ENCODE results near the gene RPGR. TPM values are rescaled to one million over a fixed set of nuclear protein-coding genes. Genes with fewer than 3 reads are reported as not detected.

RPGR gene
- total RNA-seq, 1 experiment from 2014 or later, result not detected

GRCh38 chrX:38342853-38343778, 15.8 kb upstream of the RPGR start:
- BruUV-seq (replicated peaks), result no TSS peak
- H3K9me2 ChIP-seq (ENCODE audit: insufficient read depth), result no peaks in the 10 kb centered on the region
- H3K27me3 ChIP-seq (ENCODE audit: insufficient read depth, low read depth), result no peaks in the 10 kb centered on the region
- no peak for DNase-seq
- no peak overlapping the region for H2AFZ ChIP-seq
- H3K4me1 ChIP-seq (replicated peaks; ENCODE audit: insufficient read depth), result no peaks in the 10 kb centered on the region
- no peaks in the 10 kb centered on the region for H3K79me2 ChIP-seq (ENCODE audit: low read depth)
- H3K27ac ChIP-seq, result no peak overlapping the region
- H3K36me3 ChIP-seq (ENCODE audit: low read depth), result no peaks in the 10 kb centered on the region
- H4K20me1 ChIP-seq (ENCODE audit: insufficient read depth), result no peaks in the 10 kb centered on the region
- ChIA-PET POLR2A (ENCODE audit: unreplicated experiment) (no interaction called here), CTCF (no interaction called here)
- no peak for TF ChIP-seq CTCF (conservative IDR thresholded peaks at IDR 0.05)
- no peak for TF ChIP-seq EZH2 (IDR thresholded peaks at IDR 0.05; ENCODE audit: low read depth)
- H3F3A ChIP-seq (ENCODE audit: insufficient read depth, low read depth), result no peaks in the 10 kb centered on the region
- no peaks in the 10 kb centered on the region for H3K9me3 ChIP-seq (ENCODE audit: insufficient read depth, low read depth)
- H3K4me2 ChIP-seq, result no peak overlapping the region
- H3K4me3 ChIP-seq, result no peak overlapping the region
- intact Hi-C loops (cut with micrococcal nuclease; ENCODE audit: unreplicated experiment), result no loop called here

GRCh38 chrX:38341442-38341841, 14.1 kb upstream of the RPGR start:
- POLR2A ChIA-PET (ENCODE audit: unreplicated experiment), result no interaction called here
- BruUV-seq (replicated peaks), result no TSS peak
- Histone ChIP-seq H3K4me2 (no peak overlapping the region), H3K27ac (no peak overlapping the region), H3K9me2 (ENCODE audit: insufficient read depth) (no peaks in the 10 kb centered on the region), H3K9me3 (ENCODE audit: insufficient read depth, low read depth) (no peaks in the 10 kb centered on the region), H3K27me3 (ENCODE audit: insufficient read depth, low read depth) (no peaks in the 10 kb centered on the region), H3F3A (ENCODE audit: insufficient read depth, low read depth) (no peaks in the 10 kb centered on the region), H3K79me2 (ENCODE audit: low read depth) (no peaks in the 10 kb centered on the region), H4K20me1 (ENCODE audit: insufficient read depth) (no peaks in the 10 kb centered on the region), H3K36me3 (ENCODE audit: low read depth) (no peaks in the 10 kb centered on the region), H3K4me3 (no peak overlapping the region), H2AFZ (no peak overlapping the region), H3K4me1 (replicated peaks; ENCODE audit: insufficient read depth) (no peaks in the 10 kb centered on the region)
- no peak for DNase-seq
- TF ChIP-seq EZH2 (IDR thresholded peaks at IDR 0.05; ENCODE audit: low read depth) (no peak), CTCF (conservative IDR thresholded peaks at IDR 0.05) (no peak)
- intact Hi-C loops (cut with micrococcal nuclease; ENCODE audit: unreplicated experiment), result no loop called here
- CTCF ChIA-PET, result no interaction called here

GRCh38 chrX:38336538-38337240, 9.4 kb upstream of the RPGR start:
- TF ChIP-seq CTCF (conservative IDR thresholded peaks at IDR 0.05) (no peak), EZH2 (IDR thresholded peaks at IDR 0.05; ENCODE audit: low read depth) (no peak)
- H3K36me3 ChIP-seq (ENCODE audit: low read depth), result no peaks in the 10 kb centered on the region
- H3K27ac ChIP-seq, result no peak overlapping the region
- POLR2A ChIA-PET (ENCODE audit: unreplicated experiment), result no interaction called here
- BruUV-seq (replicated peaks), result no TSS peak
- no peak overlapping the region for H3K4me3 ChIP-seq
- H3K9me3 ChIP-seq (ENCODE audit: insufficient read depth, low read depth), result no peaks in the 10 kb centered on the region
- H3K4me1 ChIP-seq (replicated peaks; ENCODE audit: insufficient read depth), result no peaks in the 10 kb centered on the region
- intact Hi-C loops (cut with micrococcal nuclease; ENCODE audit: unreplicated experiment), result no loop called here
- no peak for DNase-seq
- H4K20me1 ChIP-seq (ENCODE audit: insufficient read depth), result no peaks in the 10 kb centered on the region
- no peak overlapping the region for H3K4me2 ChIP-seq
- CTCF ChIA-PET, result no interaction called here
- no peaks in the 10 kb centered on the region for H3K9me2 ChIP-seq (ENCODE audit: insufficient read depth)
- H3K27me3 ChIP-seq (ENCODE audit: insufficient read depth, low read depth), result no peaks in the 10 kb centered on the region
- H3K79me2 ChIP-seq (ENCODE audit: low read depth), result no peaks in the 10 kb centered on the region
- H2AFZ ChIP-seq, result no peak overlapping the region
- H3F3A ChIP-seq (ENCODE audit: insufficient read depth, low read depth), result no peaks in the 10 kb centered on the region
